HepG2 (cell line): Measurements from ENCODE around the gene NACC2. TPM values are rescaled to one million over a fixed set of nuclear protein-coding genes. Genes with fewer than 3 reads are reported as not detected.
A peak's percentile ranks its signal among the peaks of the same experiment; 100 is the strongest.

Experiments used
- ELF3 ChIP-seq: IDR thresholded peaks from 2 replicates; pipeline ENCODE4 v1.6.1; 2016; ENCODE audit warnings: missing genetic modification reagents, missing compliant biosample characterization
- GLI4 ChIP-seq: sonication (generic); formaldehyde crosslinking; IDR thresholded peaks from 2 replicates; pipeline ENCODE4 v1.5.1; 2020; ENCODE audit warnings: missing genetic modification reagents, mild to moderate bottlenecking, moderate library complexity, borderline replicate concordance
- KDM5A ChIP-seq: fragments of 200-600 bp; sonication (generic); IDR thresholded peaks from 2 replicates; pipeline ENCODE4 v1.7.0; 2018; ENCODE audit warnings: antibody characterized with exemption, mild to moderate bottlenecking, low read length, borderline replicate concordance
- PRMT3 ChIP-seq: sonication (generic); formaldehyde crosslinking; IDR thresholded peaks from 2 replicates; pipeline ENCODE4 v1.8.1; 2022; ENCODE audit warnings: low read depth, mild to moderate bottlenecking, moderate library complexity, missing genetic modification reagents, borderline replicate concordance
- SUZ12 ChIP-seq: fragments of 150-350 bp; IDR thresholded peaks from 2 replicates; pipeline ENCODE4 v1.6.1; 2014; ENCODE audit warnings: low read depth, low read length
- ZNF10 ChIP-seq: sonication (generic); formaldehyde crosslinking; IDR thresholded peaks from 2 replicates; pipeline ENCODE4 v1.4.0; 2020; ENCODE audit warnings: mild to moderate bottlenecking, low read depth, missing genetic modification reagents, borderline replicate concordance
- ZNF234 ChIP-seq: sonication (generic); formaldehyde crosslinking; conservative IDR thresholded peaks from 2 replicates; pipeline ENCODE4 v1.5.1; 2020; ENCODE audit warnings: mild to moderate bottlenecking, missing genetic modification reagents
- ZNF563 ChIP-seq: sonication (generic); formaldehyde crosslinking; IDR thresholded peaks from 2 replicates; pipeline ENCODE4 v1.8.0; 2022; ENCODE audit warnings: mild to moderate bottlenecking, moderate library complexity, missing genetic modification reagents
- ZNF614 ChIP-seq: IDR thresholded peaks from 2 replicates; pipeline ENCODE4 v1.6.1; 2018; ENCODE audit warnings: missing biosample characterization, missing genetic modification reagents, inconsistent platforms, borderline replicate concordance
- ZNF761 ChIP-seq: sonication (generic); formaldehyde crosslinking; conservative IDR thresholded peaks from 2 replicates; pipeline ENCODE4 v1.4.0; 2020; ENCODE audit warnings: mild to moderate bottlenecking, missing genetic modification reagents
- ZSCAN12 ChIP-seq: sonication (generic); formaldehyde crosslinking; IDR thresholded peaks from 2 replicates; pipeline ENCODE4 v1.9.0; 2021; ENCODE audit warnings: mild to moderate bottlenecking, missing genetic modification reagents
- polyA plus RNA-seq, 8 experiments: library from polyadenylated mRNA; depleted of rRNA in 3 of 8; stranded (reverse) in 7 of 8; unstranded in 1 of 8; fragments of >200 nt; fragmentation: Illumina TruSeq in 4 of 8; extraction: Trizol in 4 of 8; gene quantifications; 2 replicates each; pipeline versions ENCODE4 v1.2.1 to v1.2.3, GENCODE V29; 2011 to 2016; ENCODE audit warnings: low read depth in 4 of 8, missing spikeins in 1 of 8, mixed read lengths in 1 of 8; ENCODE audit not compliant: insufficient read depth in 1 of 8
- total RNA-seq, 5 experiments: library from RNA; depleted of rRNA; stranded (reverse); fragments of >200 nt; fragmentation: Illumina TruSeq; extraction: Trizol; gene quantifications; 2 replicates each; pipeline ENCODE4 v1.2.3, GENCODE V29; 2016; ENCODE audit warnings: low read depth in 1 of 5
- TF ChIP-seq, protein P1 (sequence below), 2 experiments: IDR thresholded peaks; 2 replicates each; pipeline ENCODE4 v1.6.1; 2011 to 2012; ENCODE audit warnings: low read length in 2 of 2, borderline replicate concordance in 1 of 2, low read depth in 1 of 2, mild to moderate bottlenecking in 1 of 2, moderate library complexity in 1 of 2
- TF ChIP-seq, protein P2 (sequence below): sonication (generic); formaldehyde crosslinking; IDR thresholded peaks from 2 replicates; pipeline ENCODE4 v1.4.0; 2020; ENCODE audit warnings: low read depth, mild to moderate bottlenecking, missing genetic modification reagents
- TF ChIP-seq, protein P3 (sequence below): sonication (generic); formaldehyde crosslinking; IDR thresholded peaks from 2 replicates; pipeline ENCODE4 v1.4.0; 2020; ENCODE audit warnings: missing genetic modification reagents; ENCODE audit errors: not compliant biosample characterization
- TF ChIP-seq, protein P4 (sequence below): IDR thresholded peaks from 2 replicates; pipeline ENCODE4 v1.6.1; 2016; ENCODE audit warnings: low read depth, borderline replicate concordance
- TF ChIP-seq, protein P5 (sequence below): IDR thresholded peaks from 2 replicates; pipeline ENCODE4 v1.6.1; 2016; ENCODE audit warnings: control low read depth

Gene NACC2
- total and polyA plus RNA-seq, 2 of the 13 experiments (the other 11 are each of a cell fraction or from before 2014, with no cell fraction given) = 5.9 to 12.3 TPM

DNA sequence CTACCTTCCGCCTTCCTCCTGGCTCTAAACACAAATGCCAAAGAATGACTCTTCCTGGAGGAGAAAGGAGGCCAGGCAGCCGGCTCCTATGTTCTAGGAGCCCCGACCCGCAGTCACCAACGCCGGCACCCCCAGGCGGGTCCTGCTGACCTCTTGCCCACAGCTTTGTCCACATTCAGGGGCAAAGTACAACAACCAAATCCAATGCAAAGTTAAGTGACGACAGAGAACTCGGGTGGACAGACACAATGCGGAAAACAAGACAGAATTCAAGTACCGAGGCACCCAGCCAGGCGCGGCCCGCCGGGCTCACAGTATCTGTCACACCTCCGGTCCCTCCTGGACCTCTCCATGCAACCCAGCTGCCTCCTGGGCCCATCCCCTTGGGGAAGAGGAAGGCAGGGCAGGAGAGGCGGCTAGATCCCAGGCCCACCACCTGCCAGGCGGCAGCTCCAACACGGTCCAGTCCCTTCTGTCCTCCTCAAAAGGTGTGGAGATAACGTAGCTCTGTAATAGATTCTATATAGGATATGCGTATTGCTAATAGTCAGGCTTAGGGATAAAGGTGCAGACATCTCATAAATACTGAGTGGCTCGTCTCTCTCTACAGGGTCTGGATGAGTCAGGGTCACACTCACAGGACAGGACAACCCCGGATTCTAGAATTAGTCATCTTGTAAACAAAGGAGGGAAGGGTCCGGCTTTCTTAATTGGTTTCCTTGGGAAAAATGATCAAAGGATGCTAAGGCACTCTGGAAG is 87.0 kb downstream of the NACC2 start (continued):
- 0 out of 2 replicates have a peak, but pooled peaks have one; percentile 27 for TF ChIP-seq ZNF563 (CRISPR knock-in tag)
- TF ChIP-seq, protein P1, sequence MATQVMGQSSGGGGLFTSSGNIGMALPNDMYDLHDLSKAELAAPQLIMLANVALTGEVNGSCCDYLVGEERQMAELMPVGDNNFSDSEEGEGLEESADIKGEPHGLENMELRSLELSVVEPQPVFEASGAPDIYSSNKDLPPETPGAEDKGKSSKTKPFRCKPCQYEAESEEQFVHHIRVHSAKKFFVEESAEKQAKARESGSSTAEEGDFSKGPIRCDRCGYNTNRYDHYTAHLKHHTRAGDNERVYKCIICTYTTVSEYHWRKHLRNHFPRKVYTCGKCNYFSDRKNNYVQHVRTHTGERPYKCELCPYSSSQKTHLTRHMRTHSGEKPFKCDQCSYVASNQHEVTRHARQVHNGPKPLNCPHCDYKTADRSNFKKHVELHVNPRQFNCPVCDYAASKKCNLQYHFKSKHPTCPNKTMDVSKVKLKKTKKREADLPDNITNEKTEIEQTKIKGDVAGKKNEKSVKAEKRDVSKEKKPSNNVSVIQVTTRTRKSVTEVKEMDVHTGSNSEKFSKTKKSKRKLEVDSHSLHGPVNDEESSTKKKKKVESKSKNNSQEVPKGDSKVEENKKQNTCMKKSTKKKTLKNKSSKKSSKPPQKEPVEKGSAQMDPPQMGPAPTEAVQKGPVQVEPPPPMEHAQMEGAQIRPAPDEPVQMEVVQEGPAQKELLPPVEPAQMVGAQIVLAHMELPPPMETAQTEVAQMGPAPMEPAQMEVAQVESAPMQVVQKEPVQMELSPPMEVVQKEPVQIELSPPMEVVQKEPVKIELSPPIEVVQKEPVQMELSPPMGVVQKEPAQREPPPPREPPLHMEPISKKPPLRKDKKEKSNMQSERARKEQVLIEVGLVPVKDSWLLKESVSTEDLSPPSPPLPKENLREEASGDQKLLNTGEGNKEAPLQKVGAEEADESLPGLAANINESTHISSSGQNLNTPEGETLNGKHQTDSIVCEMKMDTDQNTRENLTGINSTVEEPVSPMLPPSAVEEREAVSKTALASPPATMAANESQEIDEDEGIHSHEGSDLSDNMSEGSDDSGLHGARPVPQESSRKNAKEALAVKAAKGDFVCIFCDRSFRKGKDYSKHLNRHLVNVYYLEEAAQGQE (IDR thresholded peaks at IDR 0.05; ENCODE audit: borderline replicate concordance in 1 of 2, low read depth in 1 of 2, low read length in 2 of 2) = no peak
- TF ChIP-seq, protein P2, sequence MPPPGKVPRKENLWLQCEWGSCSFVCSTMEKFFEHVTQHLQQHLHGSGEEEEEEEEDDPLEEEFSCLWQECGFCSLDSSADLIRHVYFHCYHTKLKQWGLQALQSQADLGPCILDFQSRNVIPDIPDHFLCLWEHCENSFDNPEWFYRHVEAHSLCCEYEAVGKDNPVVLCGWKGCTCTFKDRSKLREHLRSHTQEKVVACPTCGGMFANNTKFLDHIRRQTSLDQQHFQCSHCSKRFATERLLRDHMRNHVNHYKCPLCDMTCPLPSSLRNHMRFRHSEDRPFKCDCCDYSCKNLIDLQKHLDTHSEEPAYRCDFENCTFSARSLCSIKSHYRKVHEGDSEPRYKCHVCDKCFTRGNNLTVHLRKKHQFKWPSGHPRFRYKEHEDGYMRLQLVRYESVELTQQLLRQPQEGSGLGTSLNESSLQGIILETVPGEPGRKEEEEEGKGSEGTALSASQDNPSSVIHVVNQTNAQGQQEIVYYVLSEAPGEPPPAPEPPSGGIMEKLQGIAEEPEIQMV (CRISPR knock-in tag) = no peak
- TF ChIP-seq SUZ12 = no peak
- TF ChIP-seq ZNF761 (CRISPR knock-in tag) = no peak
- TF ChIP-seq, protein P3, sequence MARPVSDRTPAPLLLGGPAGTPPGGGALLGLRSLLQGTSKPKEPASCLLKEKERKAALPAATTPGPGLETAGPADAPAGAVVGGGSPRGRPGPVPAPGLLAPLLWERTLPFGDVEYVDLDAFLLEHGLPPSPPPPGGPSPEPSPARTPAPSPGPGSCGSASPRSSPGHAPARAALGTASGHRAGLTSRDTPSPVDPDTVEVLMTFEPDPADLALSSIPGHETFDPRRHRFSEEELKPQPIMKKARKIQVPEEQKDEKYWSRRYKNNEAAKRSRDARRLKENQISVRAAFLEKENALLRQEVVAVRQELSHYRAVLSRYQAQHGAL (CRISPR knock-in tag) = no peak
- no peak for TF ChIP-seq ZNF614 (CRISPR knock-in tag)
- no peak for TF ChIP-seq PRMT3 (CRISPR knock-in tag)
- TF ChIP-seq ZNF10 (CRISPR knock-in tag) = no peak
- TF ChIP-seq, protein P4, sequence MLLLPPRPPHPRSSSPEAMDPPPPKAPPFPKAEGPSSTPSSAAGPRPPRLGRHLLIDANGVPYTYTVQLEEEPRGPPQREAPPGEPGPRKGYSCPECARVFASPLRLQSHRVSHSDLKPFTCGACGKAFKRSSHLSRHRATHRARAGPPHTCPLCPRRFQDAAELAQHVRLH (CRISPR knock-in tag) = no peak
- TF ChIP-seq ELF3 (CRISPR knock-in tag) = peak; percentile 52; the same call in 1 of the 2 replicates
- no peak for TF ChIP-seq GLI4 (CRISPR knock-in tag)
- TF ChIP-seq KDM5A = no peak
- TF ChIP-seq, protein P5, sequence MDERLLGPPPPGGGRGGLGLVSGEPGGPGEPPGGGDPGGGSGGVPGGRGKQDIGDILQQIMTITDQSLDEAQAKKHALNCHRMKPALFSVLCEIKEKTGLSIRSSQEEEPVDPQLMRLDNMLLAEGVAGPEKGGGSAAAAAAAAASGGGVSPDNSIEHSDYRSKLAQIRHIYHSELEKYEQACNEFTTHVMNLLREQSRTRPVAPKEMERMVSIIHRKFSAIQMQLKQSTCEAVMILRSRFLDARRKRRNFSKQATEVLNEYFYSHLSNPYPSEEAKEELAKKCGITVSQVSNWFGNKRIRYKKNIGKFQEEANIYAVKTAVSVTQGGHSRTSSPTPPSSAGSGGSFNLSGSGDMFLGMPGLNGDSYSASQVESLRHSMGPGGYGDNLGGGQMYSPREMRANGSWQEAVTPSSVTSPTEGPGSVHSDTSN (CRISPR knock-in tag) = no peak
- no peak for TF ChIP-seq ZSCAN12 (CRISPR knock-in tag)
- TF ChIP-seq ZNF234 (CRISPR knock-in tag) = no peak
